Chondrocyte (in vitro differentiated cells): ENCODE results near the gene CRYBG3. TPM values are rescaled to one million over a fixed set of nuclear protein-coding genes. Genes with fewer than 3 reads are reported as not detected.
"Not testable (repeated sequence)": the region's sequence is repeated elsewhere in the genome, so short reads cannot be mapped to it uniquely, and the experiment has no call there.

ENCODE experiments used
- DNase-seq: peaks from one replicate; pipeline ENCODE4 v3.0.0; 2021; ENCODE audit warnings: mixed read lengths, low spot score
- H3K27ac Mint-ChIP-seq: one replicate; pipeline ENCODE4 v1.8.0; 2021; ENCODE audit warnings: mild to moderate bottlenecking, moderate library complexity, mixed read lengths; ENCODE audit not compliant: unreplicated experiment
- H3K27me3 Mint-ChIP-seq: 2 replicates; pipeline ENCODE4 v1.8.0; 2021; ENCODE audit warnings: low read depth, mixed read lengths
- H3K36me3 Mint-ChIP-seq: 2 replicates; pipeline ENCODE4 v1.8.0; 2021; ENCODE audit warnings: low read depth, mixed read lengths
- H3K4me1 Mint-ChIP-seq: 2 replicates; pipeline ENCODE4 v1.8.0; 2021; ENCODE audit warnings: low read depth, mild to moderate bottlenecking, mixed read lengths
- H3K4me3 Mint-ChIP-seq: one replicate; pipeline ENCODE4 v1.8.0; 2021; ENCODE audit warnings: mild to moderate bottlenecking, moderate library complexity, mixed read lengths; ENCODE audit not compliant: unreplicated experiment
- H3K9me3 Mint-ChIP-seq: 2 replicates; pipeline ENCODE4 v1.8.0; 2021; ENCODE audit warnings: low read depth, mixed read lengths
- CTCF ChIP-seq: fragments of 200-600 bp; sonication (generic); IDR thresholded peaks from 2 replicates; pipeline ENCODE4 v1.5.0; 2021; ENCODE audit warnings: antibody characterized with exemption, mild to moderate bottlenecking, moderate library complexity
- total RNA-seq: library from RNA; stranded (reverse); gene quantifications from 3 replicates; pipeline ENCODE4 v1.2.1, GENCODE V29; 2021

CRYBG3 gene
- total RNA-seq, 1 donor from 2014 or later = 15.5 TPM

DNA sequence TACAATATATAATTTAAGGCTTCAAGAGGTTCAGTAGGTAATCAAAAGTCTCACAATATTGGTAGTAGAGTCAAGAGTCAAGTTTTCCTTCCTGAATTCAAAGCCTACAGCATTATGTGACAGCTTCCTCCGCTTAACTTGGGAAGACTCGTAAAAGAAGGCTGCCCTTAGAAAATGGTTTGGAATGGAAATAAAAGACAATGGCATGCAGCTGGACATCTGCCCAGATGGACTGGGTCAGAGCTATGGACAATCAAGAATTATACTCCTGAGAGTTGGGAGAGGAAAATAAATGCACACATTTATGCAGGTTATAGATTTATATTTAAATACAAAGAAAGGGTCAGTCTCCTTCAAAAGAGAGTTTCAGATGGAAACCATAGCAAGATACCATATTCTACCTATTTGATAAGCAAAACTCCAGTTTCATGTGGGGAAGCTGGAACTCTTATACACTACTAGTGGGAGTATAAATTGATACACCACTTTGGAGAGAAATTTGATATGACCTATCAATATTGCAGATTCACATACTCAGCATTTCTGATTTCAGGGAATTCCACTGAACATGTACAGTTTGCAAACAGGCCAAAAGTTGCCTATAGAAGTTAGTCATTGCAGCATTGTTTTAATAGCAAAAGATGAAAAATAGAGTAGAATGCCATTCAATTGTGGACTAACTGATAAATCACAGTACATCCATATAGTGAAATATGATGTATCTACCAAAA lies 6.1 kb downstream of the CRYBG3 start:
- Mint-ChIP-seq H3K4me3 (no peak overlapping the region), H3K36me3 (peaks cover 3% of the 10 kb centered on the region), H3K9me3 (peaks cover 5% of the 10 kb centered on the region), H3K4me1 (peaks cover 19% of the 10 kb centered on the region), H3K27me3 (no peaks in the 10 kb centered on the region), H3K27ac (no peak overlapping the region)
- TF ChIP-seq CTCF = no peak
- DNase-seq = no peak

DNA sequence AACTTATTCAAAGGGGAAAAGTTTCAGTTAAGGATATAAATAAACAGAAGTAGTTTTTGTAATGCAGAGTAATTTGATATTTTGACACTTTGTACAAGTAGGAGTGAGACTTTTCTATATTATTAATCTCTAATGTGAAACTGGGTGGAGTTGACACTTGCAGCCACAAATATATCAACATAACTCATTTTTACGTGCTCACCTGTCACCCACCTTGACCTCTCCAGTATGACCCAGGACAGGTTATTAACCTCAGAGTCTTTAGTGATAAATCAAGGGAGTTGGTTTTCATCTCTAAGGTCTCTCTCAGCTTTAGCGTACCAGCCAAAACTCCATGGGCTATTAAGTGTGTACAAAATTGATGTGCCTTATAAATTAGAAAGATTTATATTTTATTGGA lies 7.4 kb downstream of the CRYBG3 start:
- no peaks in the 10 kb centered on the region for H3K27me3 Mint-ChIP-seq
- no peak for TF ChIP-seq CTCF
- H3K9me3 Mint-ChIP-seq = peaks cover 5% of the 10 kb centered on the region
- no peak overlapping the region for H3K4me3 Mint-ChIP-seq
- H3K36me3 Mint-ChIP-seq = peaks cover 3% of the 10 kb centered on the region
- no peak for DNase-seq
- no peak overlapping the region for H3K27ac Mint-ChIP-seq
- peaks cover 6% of the 10 kb centered on the region for H3K4me1 Mint-ChIP-seq

- no peak overlapping the region for H3K27ac Mint-ChIP-seq
- no peak overlapping the region for H3K4me3 Mint-ChIP-seq
- H3K27me3 Mint-ChIP-seq = no peaks in the 10 kb centered on the region
- no peak for TF ChIP-seq CTCF
- peaks cover 5% of the 10 kb centered on the region for H3K9me3 Mint-ChIP-seq
- peaks cover 4% of the 10 kb centered on the region for H3K4me1 Mint-ChIP-seq
- H3K36me3 Mint-ChIP-seq = peaks cover 3% of the 10 kb centered on the region
- no peak for DNase-seq
These were observed 8.8 kb downstream of the CRYBG3 start for GRCh38 chr3:97830638-97831037.

GRCh38 chr3:97831140-97831539 lies 9.3 kb downstream of the CRYBG3 start:
- peaks cover 3% of the 10 kb centered on the region for H3K36me3 Mint-ChIP-seq
- DNase-seq = no peak
- no peaks in the 10 kb centered on the region for H3K27me3 Mint-ChIP-seq
- no peak overlapping the region for H3K27ac Mint-ChIP-seq
- peaks cover 4% of the 10 kb centered on the region for H3K4me1 Mint-ChIP-seq
- H3K4me3 Mint-ChIP-seq = no peak overlapping the region
- no peak for TF ChIP-seq CTCF
- peaks cover 5% of the 10 kb centered on the region for H3K9me3 Mint-ChIP-seq

DNA sequence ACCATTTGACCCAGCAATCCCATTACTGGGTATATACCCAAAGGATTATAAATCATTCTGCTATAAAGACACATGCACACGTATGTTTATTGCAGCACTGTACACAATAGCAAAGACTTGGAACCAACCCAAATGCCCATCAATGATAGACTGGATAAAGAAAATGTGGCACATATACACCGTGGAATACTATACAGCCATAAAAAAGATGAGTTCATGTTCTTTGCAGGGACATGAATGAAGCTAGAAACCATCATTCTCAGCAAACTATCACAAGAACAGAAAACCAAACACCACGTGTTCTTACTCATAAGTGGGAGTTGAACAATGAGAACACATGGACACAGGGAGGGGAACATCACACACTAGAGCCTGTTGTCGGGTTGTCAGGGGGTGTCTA lies 11.4 kb downstream of the CRYBG3 start:
- DNase-seq, H3K27ac Mint-ChIP-seq, H3K36me3 Mint-ChIP-seq, H3K27me3 Mint-ChIP-seq, H3K4me3 Mint-ChIP-seq, H3K9me3 Mint-ChIP-seq, H3K4me1 Mint-ChIP-seq: not testable (repeated sequence)

DNA sequence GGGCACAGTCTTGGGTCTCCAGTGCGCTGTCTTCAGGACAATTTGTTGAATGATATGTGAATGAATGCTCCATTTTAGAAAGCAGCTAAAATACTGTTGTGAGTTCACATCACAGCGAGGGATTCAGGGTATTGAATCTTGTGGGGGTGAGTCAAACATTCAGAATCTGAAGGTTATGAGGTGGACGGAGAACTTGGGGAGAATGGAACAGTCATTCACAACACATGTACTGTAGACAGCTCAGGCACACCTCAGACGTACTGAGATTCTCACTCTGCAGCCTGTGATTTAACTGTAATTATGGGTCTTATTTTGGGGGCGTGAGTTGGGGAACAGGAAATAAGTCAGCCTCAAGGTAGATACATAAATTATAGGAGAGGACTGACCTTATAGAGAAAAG lies 13.9 kb downstream of the CRYBG3 start:
- peaks cover 5% of the 10 kb centered on the region for H3K9me3 Mint-ChIP-seq
- no peak for DNase-seq
- H3K4me3 Mint-ChIP-seq = no peak overlapping the region
- H3K36me3 Mint-ChIP-seq = peaks cover 2% of the 10 kb centered on the region
- no peak for TF ChIP-seq CTCF
- H3K27ac Mint-ChIP-seq = no peak overlapping the region
- H3K4me1 Mint-ChIP-seq = peaks cover 9% of the 10 kb centered on the region
- H3K27me3 Mint-ChIP-seq = no peaks in the 10 kb centered on the region
